WTC11 (cell line): ENCODE data around the gene TRIM25.

Experiments used
- ATF1 ChIP-seq: sonication (generic); formaldehyde crosslinking; IDR thresholded peaks from 2 replicates; pipeline ENCODE4 v1.8.1; 2023; ENCODE audit warnings: mild to moderate bottlenecking, moderate library complexity, missing genetic modification reagents
- ESRRA ChIP-seq: sonication (generic); formaldehyde crosslinking; IDR thresholded peaks from 2 replicates; pipeline ENCODE4 v1.8.1; 2022; ENCODE audit warnings: mild to moderate bottlenecking, missing genetic modification reagents, borderline replicate concordance
- FOXJ3 ChIP-seq: sonication (generic); formaldehyde crosslinking; IDR thresholded peaks from 2 replicates; pipeline ENCODE4 v1.9.0; 2021; ENCODE audit warnings: missing genetic modification reagents, mild to moderate bottlenecking, borderline replicate concordance
- FOXP1 ChIP-seq: sonication (generic); formaldehyde crosslinking; IDR thresholded peaks from 2 replicates; pipeline ENCODE4 v1.8.0; 2022; ENCODE audit warnings: missing genetic modification reagents, mild to moderate bottlenecking, moderate library complexity, borderline replicate concordance
- NFYB ChIP-seq: sonication (generic); formaldehyde crosslinking; conservative IDR thresholded peaks from 2 replicates; pipeline ENCODE4 v1.8.0; 2022; ENCODE audit warnings: low read depth, missing genetic modification reagents
- TEAD4 ChIP-seq: sonication (generic); formaldehyde crosslinking; IDR thresholded peaks from 2 replicates; pipeline ENCODE4 v1.8.0; 2022; ENCODE audit warnings: mild to moderate bottlenecking, missing genetic modification reagents
- ZNF138 ChIP-seq: sonication (generic); formaldehyde crosslinking; conservative IDR thresholded peaks from 2 replicates; pipeline ENCODE4 v1.8.1; 2022; ENCODE audit warnings: mild to moderate bottlenecking, moderate library complexity, missing genetic modification reagents
- TF ChIP-seq, protein P1 (sequence below): sonication (generic); formaldehyde crosslinking; IDR thresholded peaks from 2 replicates; pipeline ENCODE4 v1.8.0; 2022; ENCODE audit warnings: missing genetic modification reagents
- TF ChIP-seq, protein P2 (sequence below): fragments of 200-600 bp; IDR thresholded peaks from 2 replicates; pipeline ENCODE4 v1.8.0; 2022; ENCODE audit warnings: antibody characterized with exemption
- TF ChIP-seq, protein P3 (sequence below): sonication (generic); formaldehyde crosslinking; IDR thresholded peaks from 2 replicates; pipeline ENCODE4 v1.8.0; 2022; ENCODE audit warnings: mild to moderate bottlenecking, missing genetic modification reagents
- TF ChIP-seq, protein P4 (sequence below): sonication (generic); formaldehyde crosslinking; IDR thresholded peaks from 2 replicates; pipeline ENCODE4 v1.8.1; 2022; ENCODE audit warnings: missing genetic modification reagents, borderline replicate concordance

DNA sequence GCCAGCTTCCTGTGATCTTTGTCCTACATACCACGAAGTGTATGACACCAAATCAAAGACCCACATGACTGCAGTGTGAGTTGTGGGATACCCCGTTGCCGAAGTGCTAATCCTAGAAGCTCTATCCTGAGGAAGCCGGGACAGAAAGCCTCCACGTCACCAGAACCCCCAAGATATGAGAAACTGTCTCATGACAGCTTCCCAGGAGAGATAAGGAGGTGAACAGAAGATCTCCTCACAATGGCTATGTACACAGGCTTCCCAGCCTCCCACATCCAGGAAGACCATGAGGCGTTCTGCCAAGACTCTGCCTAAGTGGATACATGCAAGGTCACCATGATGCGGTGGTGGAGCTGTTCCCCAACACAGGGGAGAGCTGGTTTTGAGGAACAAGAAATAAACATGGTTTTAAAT is 37.1 kb downstream of the TRIM25 start:
- TF ChIP-seq, protein P1, sequence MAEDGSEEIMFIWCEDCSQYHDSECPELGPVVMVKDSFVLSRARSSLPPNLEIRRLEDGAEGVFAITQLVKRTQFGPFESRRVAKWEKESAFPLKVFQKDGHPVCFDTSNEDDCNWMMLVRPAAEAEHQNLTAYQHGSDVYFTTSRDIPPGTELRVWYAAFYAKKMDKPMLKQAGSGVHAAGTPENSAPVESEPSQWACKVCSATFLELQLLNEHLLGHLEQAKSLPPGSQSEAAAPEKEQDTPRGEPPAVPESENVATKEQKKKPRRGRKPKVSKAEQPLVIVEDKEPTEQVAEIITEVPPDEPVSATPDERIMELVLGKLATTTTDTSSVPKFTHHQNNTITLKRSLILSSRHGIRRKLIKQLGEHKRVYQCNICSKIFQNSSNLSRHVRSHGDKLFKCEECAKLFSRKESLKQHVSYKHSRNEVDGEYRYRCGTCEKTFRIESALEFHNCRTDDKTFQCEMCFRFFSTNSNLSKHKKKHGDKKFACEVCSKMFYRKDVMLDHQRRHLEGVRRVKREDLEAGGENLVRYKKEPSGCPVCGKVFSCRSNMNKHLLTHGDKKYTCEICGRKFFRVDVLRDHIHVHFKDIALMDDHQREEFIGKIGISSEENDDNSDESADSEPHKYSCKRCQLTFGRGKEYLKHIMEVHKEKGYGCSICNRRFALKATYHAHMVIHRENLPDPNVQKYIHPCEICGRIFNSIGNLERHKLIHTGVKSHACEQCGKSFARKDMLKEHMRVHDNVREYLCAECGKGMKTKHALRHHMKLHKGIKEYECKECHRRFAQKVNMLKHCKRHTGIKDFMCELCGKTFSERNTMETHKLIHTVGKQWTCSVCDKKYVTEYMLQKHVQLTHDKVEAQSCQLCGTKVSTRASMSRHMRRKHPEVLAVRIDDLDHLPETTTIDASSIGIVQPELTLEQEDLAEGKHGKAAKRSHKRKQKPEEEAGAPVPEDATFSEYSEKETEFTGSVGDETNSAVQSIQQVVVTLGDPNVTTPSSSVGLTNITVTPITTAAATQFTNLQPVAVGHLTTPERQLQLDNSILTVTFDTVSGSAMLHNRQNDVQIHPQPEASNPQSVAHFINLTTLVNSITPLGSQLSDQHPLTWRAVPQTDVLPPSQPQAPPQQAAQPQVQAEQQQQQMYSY (CRISPR knock-in tag): no peak
- TF ChIP-seq, protein P2, sequence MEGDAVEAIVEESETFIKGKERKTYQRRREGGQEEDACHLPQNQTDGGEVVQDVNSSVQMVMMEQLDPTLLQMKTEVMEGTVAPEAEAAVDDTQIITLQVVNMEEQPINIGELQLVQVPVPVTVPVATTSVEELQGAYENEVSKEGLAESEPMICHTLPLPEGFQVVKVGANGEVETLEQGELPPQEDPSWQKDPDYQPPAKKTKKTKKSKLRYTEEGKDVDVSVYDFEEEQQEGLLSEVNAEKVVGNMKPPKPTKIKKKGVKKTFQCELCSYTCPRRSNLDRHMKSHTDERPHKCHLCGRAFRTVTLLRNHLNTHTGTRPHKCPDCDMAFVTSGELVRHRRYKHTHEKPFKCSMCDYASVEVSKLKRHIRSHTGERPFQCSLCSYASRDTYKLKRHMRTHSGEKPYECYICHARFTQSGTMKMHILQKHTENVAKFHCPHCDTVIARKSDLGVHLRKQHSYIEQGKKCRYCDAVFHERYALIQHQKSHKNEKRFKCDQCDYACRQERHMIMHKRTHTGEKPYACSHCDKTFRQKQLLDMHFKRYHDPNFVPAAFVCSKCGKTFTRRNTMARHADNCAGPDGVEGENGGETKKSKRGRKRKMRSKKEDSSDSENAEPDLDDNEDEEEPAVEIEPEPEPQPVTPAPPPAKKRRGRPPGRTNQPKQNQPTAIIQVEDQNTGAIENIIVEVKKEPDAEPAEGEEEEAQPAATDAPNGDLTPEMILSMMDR: no peak
- no peak for TF ChIP-seq NFYB (CRISPR knock-in tag)
- no peak for TF ChIP-seq FOXP1 (CRISPR knock-in tag)
- TF ChIP-seq, protein P3, sequence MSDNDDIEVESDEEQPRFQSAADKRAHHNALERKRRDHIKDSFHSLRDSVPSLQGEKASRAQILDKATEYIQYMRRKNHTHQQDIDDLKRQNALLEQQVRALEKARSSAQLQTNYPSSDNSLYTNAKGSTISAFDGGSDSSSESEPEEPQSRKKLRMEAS: no peak
- no peak for TF ChIP-seq TEAD4 (CRISPR knock-in tag)
- TF ChIP-seq ATF1: no peak
- no peak for TF ChIP-seq FOXJ3
- no peak for TF ChIP-seq ZNF138 (CRISPR knock-in tag)
- TF ChIP-seq, protein P4, sequence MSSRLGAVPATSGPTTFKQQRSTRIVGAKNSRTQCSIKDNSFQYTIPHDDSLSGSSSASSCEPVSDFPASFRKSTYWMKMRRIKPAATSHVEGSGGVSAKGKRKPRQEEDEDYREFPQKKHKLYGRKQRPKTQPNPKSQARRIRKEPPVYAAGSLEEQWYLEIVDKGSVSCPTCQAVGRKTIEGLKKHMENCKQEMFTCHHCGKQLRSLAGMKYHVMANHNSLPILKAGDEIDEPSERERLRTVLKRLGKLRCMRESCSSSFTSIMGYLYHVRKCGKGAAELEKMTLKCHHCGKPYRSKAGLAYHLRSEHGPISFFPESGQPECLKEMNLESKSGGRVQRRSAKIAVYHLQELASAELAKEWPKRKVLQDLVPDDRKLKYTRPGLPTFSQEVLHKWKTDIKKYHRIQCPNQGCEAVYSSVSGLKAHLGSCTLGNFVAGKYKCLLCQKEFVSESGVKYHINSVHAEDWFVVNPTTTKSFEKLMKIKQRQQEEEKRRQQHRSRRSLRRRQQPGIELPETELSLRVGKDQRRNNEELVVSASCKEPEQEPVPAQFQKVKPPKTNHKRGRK: no peak
- no peak for TF ChIP-seq ESRRA (CRISPR knock-in tag)
